Stimulated activated CD4-positive, alpha-beta T cell treated with anti-CD3 and anti-CD28 coated beads, Interleukin-1b, Interleukin-23, amount 100 ng/mL, for 48 hours (primary cell): ENCODE measurements around the gene HOXC9.

ENCODE experiments used
- DNase-seq: peaks from one replicate; pipeline ENCODE4 v3.0.0-alpha.2; 2020

The HOXC9 gene

GRCh38 chr12:54042970-54043853, 43.3 kb downstream of the HOXC9 start:
- DNase-seq, result no peak

GRCh38 chr12:54044425-54045103, 44.6 kb downstream of the HOXC9 start:
- no peak for DNase-seq

- DNase-seq, result no peak
Observed at GRCh38 chr12:54045401-54045800, 45.4 kb downstream of the HOXC9 start.

GRCh38 chr12:54045868-54046521, 46.0 kb downstream of the HOXC9 start:
- DNase-seq, result no peak

- no peak for DNase-seq
Observed at GRCh38 chr12:54046809-54047159, 46.8 kb downstream of the HOXC9 start.

GRCh38 chr12:54047160-54047963, 47.4 kb downstream of the HOXC9 start:
- DNase-seq, result no peak

- DNase-seq, result no peak
Observed at GRCh38 chr12:54047964-54048303, 48.0 kb downstream of the HOXC9 start.

GRCh38 chr12:54048406-54049093, 48.6 kb downstream of the HOXC9 start:
- no peak for DNase-seq

GRCh38 chr12:54049108-54049507, 49.1 kb downstream of the HOXC9 start:
- no peak for DNase-seq

GRCh38 chr12:54050482-54050810, 50.5 kb downstream of the HOXC9 start:
- no peak for DNase-seq

- DNase-seq, result no peak
Observed at GRCh38 chr12:54051026-54051842, 51.3 kb downstream of the HOXC9 start.

GRCh38 chr12:54051874-54052437, 52.0 kb downstream of the HOXC9 start:
- no peak for DNase-seq

- DNase-seq, result no peak
Observed at GRCh38 chr12:54052438-54053002, 52.6 kb downstream of the HOXC9 start.
